Measurements from ENCODE around the gene RAB37. TPM values are rescaled to one million over a fixed set of nuclear protein-coding genes. Genes with fewer than 3 reads are reported as not detected.

RAB37 gene
- total and polyA plus RNA-seq, 3 donors from 2014 or later: 0.81 to 1.9 (median 0.94) TPM

- H3K4me1 ChIP-seq: peaks cover 28% of the 10 kb centered on the region
- no peak for DNase-seq
- H3K9me3 ChIP-seq: no peaks in the 10 kb centered on the region
- no peak overlapping the region for H3K27ac ChIP-seq
- H3K4me3 ChIP-seq: no peak overlapping the region
- no peaks in the 10 kb centered on the region for H3K27me3 ChIP-seq
- H3K36me3 ChIP-seq (ENCODE audit: low read depth, missing control alignments): no peaks in the 10 kb centered on the region
- WGBS, 2 donors: 90% methylated on average over 6 to 8 of the region's 8 CpGs
- TF ChIP-seq POLR2A (IDR thresholded peaks at IDR 0.05) (no peak), CTCF (IDR thresholded peaks at IDR 0.05) (no peak)
- intact Hi-C loops (cut with DNase I; ENCODE audit: low total_unique reads): no loop called here
These were observed 8.6 kb downstream of the RAB37 start for GRCh38 chr17:74745548-74746177.

- Histone ChIP-seq H3K4me3 (no peak overlapping the region), H3K4me1 (peaks cover 28% of the 10 kb centered on the region), H3K27ac (peak overlapping the region in 1 of 2 donors; percentile 21), H3K9me3 (no peaks in the 10 kb centered on the region), H3K27me3 (no peaks in the 10 kb centered on the region), H3K36me3 (ENCODE audit: low read depth, missing control alignments) (no peaks in the 10 kb centered on the region)
- no peak for TF ChIP-seq POLR2A (IDR thresholded peaks at IDR 0.05)
- no peak for TF ChIP-seq CTCF (IDR thresholded peaks at IDR 0.05)
- intact Hi-C loops (cut with DNase I; ENCODE audit: low total_unique reads): no loop called here
- no peak for DNase-seq
- 52 to 57% methylated on average over 5 of the region's 5 CpGs for WGBS, 2 donors
These were observed 9.3 kb downstream of the RAB37 start for GRCh38 chr17:74746376-74746775.

GRCh38 chr17:74746922-74747321 lies 9.9 kb downstream of the RAB37 start:
- H3K4me1 ChIP-seq: peaks cover 32% of the 10 kb centered on the region
- no peaks in the 10 kb centered on the region for H3K9me3 ChIP-seq
- 0 to 12% methylated on average over 2 to 6 of the region's 6 CpGs for WGBS, 2 donors
- TF ChIP-seq CTCF (IDR thresholded peaks at IDR 0.05): no peak
- no peak for TF ChIP-seq POLR2A (IDR thresholded peaks at IDR 0.05)
- H3K4me3 ChIP-seq: no peak overlapping the region
- H3K36me3 ChIP-seq (ENCODE audit: low read depth, missing control alignments): no peaks in the 10 kb centered on the region
- peak overlapping the region; percentile 21 to 41 for H3K27ac ChIP-seq
- intact Hi-C loops (cut with DNase I; ENCODE audit: low total_unique reads): no loop called here
- H3K27me3 ChIP-seq: no peaks in the 10 kb centered on the region
- DNase-seq: no peak

GRCh38 chr17:74748279-74748528 lies 11.1 kb downstream of the RAB37 start:
- TF ChIP-seq CTCF (IDR thresholded peaks at IDR 0.05) (peak in 1 of 3 experiments; percentile 30), POLR2A (IDR thresholded peaks at IDR 0.05) (no peak)
- 0% methylated on average over 24 to 28 of the region's 34 CpGs for WGBS, 2 donors
- intact Hi-C loops (cut with DNase I; ENCODE audit: low total_unique reads): no loop called here
- DNase-seq: no peak
- Histone ChIP-seq H3K4me1 (peaks cover 38% of the 10 kb centered on the region), H3K27me3 (no peaks in the 10 kb centered on the region), H3K36me3 (ENCODE audit: low read depth, missing control alignments) (no peaks in the 10 kb centered on the region), H3K4me3 (peak overlapping the region; percentile 87 to 91), H3K27ac (peak overlapping the region; percentile 56 to 79), H3K9me3 (no peaks in the 10 kb centered on the region)

All from testis (tissue), 3 donors.